Stromal cell of bone marrow (primary cell): Measurements from ENCODE around the gene CAP2.
A peak's percentile ranks its signal among the peaks of the same experiment; 100 is the strongest.

ENCODE experiments used
- DNase-seq: peaks from one replicate; pipeline ENCODE4 v3.0.0-alpha.2; 2012; ENCODE audit warnings: low read depth

CAP2 gene

DNA sequence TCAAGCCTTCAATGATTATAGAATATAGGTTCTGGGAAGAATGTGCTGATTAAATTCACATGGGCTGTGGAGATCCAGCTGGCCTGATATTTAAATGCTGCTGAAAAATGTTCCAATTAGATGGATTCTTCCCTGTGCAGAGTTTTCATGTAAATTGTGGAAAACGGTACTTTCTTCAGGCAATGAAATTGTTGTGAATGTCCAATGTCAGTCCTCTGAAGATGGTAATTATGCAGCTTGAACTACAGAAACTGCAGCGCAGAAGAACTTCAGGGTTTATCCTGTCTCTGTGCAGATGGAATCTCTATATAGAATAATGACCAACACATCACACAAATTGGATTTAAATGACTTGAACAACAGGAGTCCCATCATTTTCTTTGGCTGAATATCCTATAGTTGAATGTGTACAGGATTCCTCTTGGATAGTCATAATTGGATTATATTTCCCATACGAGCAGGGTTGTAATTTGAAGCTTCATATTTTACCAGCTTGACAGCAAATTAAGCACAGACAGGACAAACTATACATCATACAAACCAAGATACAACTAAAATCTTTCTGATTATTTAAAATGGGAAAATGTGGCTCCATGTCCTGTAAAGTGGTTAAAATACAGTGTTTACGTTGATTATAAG is 82.3 kb downstream of the CAP2 start:
- DNase-seq, result no peak

GRCh38 chr6:17476511-17476910 is 83.1 kb downstream of the CAP2 start:
- DNase-seq, result no peak

DNA sequence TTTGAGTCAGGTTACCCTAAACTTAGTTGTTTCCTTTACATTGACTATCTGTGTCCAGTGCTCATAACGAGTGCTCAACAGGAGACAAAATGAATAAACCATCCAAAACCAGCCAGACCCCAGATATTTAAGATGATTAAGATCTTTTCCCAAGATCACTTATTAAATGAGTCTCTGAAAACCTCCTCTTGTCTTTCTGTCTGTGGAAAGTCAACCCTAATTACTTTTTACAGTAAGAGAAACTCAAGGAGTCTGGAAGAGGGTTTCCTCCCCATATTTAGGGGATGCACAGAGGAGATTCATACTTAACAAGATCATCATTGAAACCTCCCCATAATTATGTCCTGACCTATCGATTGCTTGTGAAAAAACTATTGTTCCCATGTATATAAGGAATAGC is 84.0 kb downstream of the CAP2 start:
- DNase-seq, result no peak

DNA sequence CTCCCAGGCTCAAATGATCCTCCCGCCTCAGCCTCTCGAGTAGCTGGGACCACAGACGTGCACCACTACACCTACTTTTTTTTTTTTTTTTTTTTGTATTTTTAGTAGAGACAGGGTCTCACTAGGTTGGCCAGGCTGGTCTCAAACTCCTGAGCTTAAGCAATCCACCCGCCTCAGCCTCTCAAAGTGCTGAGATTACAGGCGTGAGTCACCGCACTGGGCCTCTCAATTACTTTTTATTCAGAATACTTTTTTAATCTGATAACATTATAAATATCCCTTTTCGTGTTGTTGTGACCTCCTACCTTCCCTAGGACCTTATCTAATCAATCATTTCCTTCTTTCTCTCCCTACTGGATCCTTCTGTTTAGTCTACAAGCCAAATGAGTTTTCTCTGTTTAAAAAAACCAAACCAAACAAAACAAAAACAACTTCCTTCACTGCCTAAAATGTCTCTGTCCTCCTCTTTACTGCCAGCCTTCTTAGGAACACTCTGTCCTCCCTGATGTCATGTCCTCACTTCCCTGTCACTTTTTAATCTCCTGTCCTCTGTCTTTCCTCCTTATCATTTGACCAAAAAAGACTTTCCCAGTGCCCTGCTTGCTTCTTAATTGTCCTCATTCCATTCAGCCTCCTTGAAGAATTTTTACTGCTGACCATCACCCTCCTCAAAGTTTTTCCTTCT is 85.0 kb downstream of the CAP2 start:
- DNase-seq, result no peak

DNA sequence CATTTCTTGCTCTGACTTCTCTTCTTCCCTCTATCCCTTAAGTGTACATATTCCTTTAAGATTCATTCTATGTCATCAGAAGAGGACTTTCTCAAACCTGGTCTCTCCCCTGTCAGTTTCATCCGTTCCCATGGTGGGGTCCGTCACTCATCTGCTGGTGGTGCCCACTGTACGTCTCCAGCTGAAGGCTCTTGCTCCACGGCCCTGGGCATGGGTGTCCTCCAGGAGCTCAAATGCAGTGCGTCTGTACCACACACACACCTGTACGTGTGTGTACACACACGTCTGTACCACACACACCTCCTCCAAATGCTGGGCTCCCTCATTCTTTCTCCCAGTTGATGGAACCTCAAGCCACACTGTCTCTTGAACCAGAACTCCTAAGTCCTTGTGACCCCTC is 85.6 kb downstream of the CAP2 start:
- DNase-seq, result no peak

GRCh38 chr6:17480476-17480875 is 87.1 kb downstream of the CAP2 start:
- no peak for DNase-seq

GRCh38 chr6:17482711-17483110 is 89.3 kb downstream of the CAP2 start:
- DNase-seq, result no peak

GRCh38 chr6:17483391-17484016 is 90.1 kb downstream of the CAP2 start:
- DNase-seq, result no peak

- no peak for DNase-seq
Observed at GRCh38 chr6:17484201-17484849, 90.9 kb downstream of the CAP2 start.

- no peak for DNase-seq
Observed at GRCh38 chr6:17485181-17485580, 91.8 kb downstream of the CAP2 start.

DNA sequence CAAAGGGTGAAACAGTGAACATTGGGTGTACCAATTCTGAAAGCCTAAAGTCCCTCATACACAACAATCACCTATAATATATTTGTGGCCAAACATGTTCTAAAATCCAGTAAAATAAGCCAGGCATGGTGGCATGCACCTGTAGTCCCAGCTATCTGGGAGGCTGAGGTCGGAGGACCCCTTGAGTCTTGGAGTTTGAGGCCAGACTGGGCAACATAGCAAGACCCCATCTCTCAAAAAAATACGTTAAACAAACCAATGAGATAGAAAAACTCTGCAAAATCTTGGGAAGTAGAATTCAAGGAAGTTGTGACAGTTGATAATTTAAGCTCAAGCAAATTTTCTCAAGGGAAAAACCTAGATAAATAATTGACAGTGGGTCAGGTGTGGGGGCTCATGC is 92.6 kb downstream of the CAP2 start:
- no peak for DNase-seq

DNA sequence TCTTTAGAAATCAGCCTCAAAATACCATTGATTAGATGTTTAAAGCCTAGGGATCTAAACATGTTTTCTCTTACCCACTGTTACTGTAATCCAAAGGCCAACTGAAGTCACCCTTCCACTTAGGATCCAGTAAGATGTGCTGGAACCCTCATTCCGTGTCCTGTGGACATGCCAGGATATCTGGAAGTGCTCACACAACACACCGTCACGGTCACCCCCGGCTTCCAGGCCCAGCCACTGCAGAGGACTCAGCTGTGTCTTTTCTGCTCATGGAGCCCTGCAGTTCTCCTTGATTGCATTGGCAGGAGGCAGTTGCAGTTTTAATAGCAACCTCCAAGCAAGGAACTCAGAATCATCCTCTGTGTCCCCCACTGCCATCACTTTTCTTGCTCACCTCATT is 93.3 kb downstream of the CAP2 start:
- DNase-seq, result no peak

DNA sequence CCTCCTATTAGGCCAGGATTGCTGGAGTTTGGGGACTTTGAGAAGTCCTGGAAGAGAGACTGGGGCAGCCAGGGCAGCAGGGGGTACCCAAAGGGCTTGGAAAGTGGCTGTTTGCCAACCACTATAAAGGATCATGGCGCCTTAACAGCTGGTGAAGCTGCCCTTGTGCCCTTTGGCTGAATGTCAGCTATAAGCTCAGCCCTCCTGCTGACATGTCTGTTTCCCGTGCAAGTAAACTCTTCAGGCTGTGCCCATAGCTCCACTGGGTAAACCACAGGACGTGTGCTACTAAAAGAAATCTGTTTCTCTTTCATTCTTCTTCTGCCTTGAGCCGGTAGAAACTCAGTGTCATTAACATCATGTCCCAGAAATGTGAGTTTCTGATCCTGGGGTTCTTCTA is 97.3 kb downstream of the CAP2 start:
- no peak for DNase-seq

GRCh38 chr6:17491416-17492142 is 98.2 kb downstream of the CAP2 start:
- no peak for DNase-seq

GRCh38 chr6:17492350-17492749 is 99.0 kb downstream of the CAP2 start:
- no peak for DNase-seq

DNA sequence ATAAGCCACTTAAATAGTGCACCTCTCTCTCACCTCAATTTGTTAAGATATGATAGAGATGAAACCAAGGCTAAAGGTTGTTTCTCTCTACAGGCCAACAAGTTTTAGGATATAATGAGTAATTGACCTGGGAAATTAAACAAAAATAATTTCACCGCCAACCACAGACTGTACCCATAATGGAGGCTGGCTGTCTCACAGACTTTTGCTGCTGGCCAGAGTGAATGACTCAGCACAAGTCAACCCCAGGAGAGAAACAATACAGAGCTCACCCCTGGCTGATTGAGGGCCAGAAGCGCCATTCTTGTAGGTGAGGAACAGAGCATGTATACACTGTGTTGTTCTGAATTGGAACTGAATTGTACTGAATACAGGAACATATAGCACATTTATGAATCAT is 99.9 kb downstream of the CAP2 start:
- DNase-seq, result peak; percentile 40

DNA sequence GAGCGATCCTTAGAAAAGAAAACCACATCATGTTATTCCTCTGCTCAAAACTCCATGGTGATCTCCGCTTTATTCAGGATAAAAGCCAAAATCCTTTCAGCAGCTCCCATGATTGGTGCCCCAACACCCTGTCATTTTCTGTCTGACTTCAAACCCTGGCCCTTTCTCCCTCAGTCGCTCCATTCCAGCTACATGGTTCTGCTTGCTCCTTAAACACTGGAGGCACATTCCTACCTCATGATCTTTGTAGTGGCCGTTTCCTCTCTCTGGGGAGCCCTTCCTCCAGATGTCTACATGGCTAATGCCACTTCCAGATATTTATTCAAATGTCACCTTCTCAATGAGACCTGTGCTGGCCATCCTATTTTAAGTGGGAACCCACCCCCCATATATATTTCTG is 100.8 kb downstream of the CAP2 start:
- DNase-seq, result no peak

DNA sequence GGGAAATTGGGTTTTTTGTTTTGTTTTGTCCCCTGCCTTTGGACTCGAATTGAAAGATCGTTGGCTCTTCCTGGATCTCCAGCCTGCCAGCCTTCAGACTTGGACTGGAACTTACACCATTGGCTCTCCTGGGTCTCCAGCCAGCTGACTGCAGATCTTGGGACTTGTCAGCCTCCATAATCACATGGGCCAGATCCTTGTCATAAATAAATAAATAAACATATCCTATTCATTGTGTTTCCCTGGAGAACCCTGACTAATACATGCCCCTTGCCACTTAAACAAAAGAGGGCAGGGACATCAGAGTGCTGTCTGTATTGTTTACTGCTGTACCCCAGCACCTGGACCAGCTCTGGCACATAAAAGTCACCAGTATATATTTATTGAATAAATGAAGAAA is 101.5 kb downstream of the CAP2 start:
- DNase-seq, result no peak

- DNase-seq, result no peak
Observed at GRCh38 chr6:17497535-17498095, 104.2 kb downstream of the CAP2 start.

DNA sequence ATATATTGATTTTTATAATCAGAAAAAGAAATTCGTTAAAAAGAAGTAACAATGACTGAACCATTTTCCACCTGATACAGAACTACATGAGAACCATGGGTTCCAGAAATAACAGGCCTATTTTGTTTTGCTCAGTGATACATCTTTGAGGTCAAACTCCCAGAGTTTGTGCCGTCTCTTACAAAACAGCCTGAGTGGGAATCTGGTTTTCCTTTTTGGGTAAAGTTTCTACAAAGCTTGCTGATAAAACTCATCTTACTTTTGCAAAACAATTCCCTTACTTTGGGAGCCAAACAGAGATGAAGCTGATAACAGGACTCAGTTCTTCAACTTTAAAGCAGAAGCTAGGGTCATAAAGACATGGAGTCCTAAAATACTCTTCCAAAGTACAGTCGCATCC is 108.0 kb downstream of the CAP2 start:
- no peak for DNase-seq

- no peak for DNase-seq
Observed at GRCh38 chr6:17501982-17502704, 108.7 kb downstream of the CAP2 start.
